IPS-20b (cell line): Measurements from ENCODE around the gene KCNS3.
"Not testable (repeated sequence)": the region's sequence is repeated elsewhere in the genome, so short reads cannot be mapped to it uniquely, and the experiment has no call there.

Experiments
- H3K27ac ChIP-seq: one replicate; pipeline ENCODE4 v1.5.1; 2013; ENCODE audit warnings: low read length
- H3K27me3 ChIP-seq: 2 replicates; pipeline ENCODE4 v1.6.1; 2013; ENCODE audit warnings: mild to moderate bottlenecking, low read length, inconsistent platforms; ENCODE audit not compliant: insufficient read depth
- H3K36me3 ChIP-seq: 2 replicates; pipeline ENCODE4 v1.6.1; 2013; ENCODE audit warnings: low read depth, mild to moderate bottlenecking, inconsistent platforms, low read length, moderate library complexity; ENCODE audit not compliant: insufficient read depth
- H3K4me1 ChIP-seq: 2 replicates; pipeline ENCODE4 v1.6.1; 2013; ENCODE audit warnings: mild to moderate bottlenecking, control low read depth, inconsistent platforms, low read length, moderate library complexity; ENCODE audit not compliant: insufficient read depth
- H3K4me3 ChIP-seq: 2 replicates; pipeline ENCODE4 v1.5.1; 2013; ENCODE audit warnings: mild to moderate bottlenecking, low read length, inconsistent platforms
- H3K9ac ChIP-seq: 2 replicates; pipeline ENCODE4 v1.6.1; 2013; ENCODE audit warnings: low read depth, mild to moderate bottlenecking, inconsistent platforms, low read length, moderate library complexity
- H3K9me3 ChIP-seq: 2 replicates; pipeline ENCODE4 v1.6.1; 2013; ENCODE audit warnings: mild to moderate bottlenecking, low read depth, low read length, inconsistent platforms; ENCODE audit not compliant: insufficient read depth

The KCNS3 gene

GRCh38 chr2:17950006-17950405 is 71.5 kb downstream of the KCNS3 start:
- no peaks in the 10 kb centered on the region for H3K27me3 ChIP-seq
- H3K27ac ChIP-seq: no peak overlapping the region
- H3K9me3 ChIP-seq: no peaks in the 10 kb centered on the region
- H3K4me1 ChIP-seq: no peaks in the 10 kb centered on the region
- no peak overlapping the region for H3K4me3 ChIP-seq
- H3K9ac ChIP-seq: no peak overlapping the region
- no peaks in the 10 kb centered on the region for H3K36me3 ChIP-seq

GRCh38 chr2:17951563-17951962 is 73.1 kb downstream of the KCNS3 start:
- Histone ChIP-seq H3K4me3 (no peak overlapping the region), H3K27ac (no peak overlapping the region), H3K27me3 (no peaks in the 10 kb centered on the region), H3K4me1 (no peaks in the 10 kb centered on the region), H3K9me3 (no peaks in the 10 kb centered on the region), H3K9ac (no peak overlapping the region), H3K36me3 (no peaks in the 10 kb centered on the region)

GRCh38 chr2:17958466-17959092 is 80.1 kb downstream of the KCNS3 start:
- Histone ChIP-seq H3K4me3 (no peak overlapping the region), H3K9ac (no peak overlapping the region), H3K4me1 (0 out of 2 replicates have a peak, but pooled peaks cover 2% of the 10 kb centered on the region), H3K27me3 (no peaks in the 10 kb centered on the region), H3K36me3 (no peaks in the 10 kb centered on the region), H3K9me3 (no peaks in the 10 kb centered on the region), H3K27ac (no peak overlapping the region)

GRCh38 chr2:17959356-17959755 is 80.9 kb downstream of the KCNS3 start:
- H3K4me3 ChIP-seq: no peak overlapping the region
- H3K9ac ChIP-seq: no peak overlapping the region
- no peaks in the 10 kb centered on the region for H3K36me3 ChIP-seq
- no peak overlapping the region for H3K27ac ChIP-seq
- H3K4me1 ChIP-seq: 0 out of 2 replicates have a peak, but pooled peaks cover 2% of the 10 kb centered on the region
- no peaks in the 10 kb centered on the region for H3K27me3 ChIP-seq
- H3K9me3 ChIP-seq: no peaks in the 10 kb centered on the region

DNA sequence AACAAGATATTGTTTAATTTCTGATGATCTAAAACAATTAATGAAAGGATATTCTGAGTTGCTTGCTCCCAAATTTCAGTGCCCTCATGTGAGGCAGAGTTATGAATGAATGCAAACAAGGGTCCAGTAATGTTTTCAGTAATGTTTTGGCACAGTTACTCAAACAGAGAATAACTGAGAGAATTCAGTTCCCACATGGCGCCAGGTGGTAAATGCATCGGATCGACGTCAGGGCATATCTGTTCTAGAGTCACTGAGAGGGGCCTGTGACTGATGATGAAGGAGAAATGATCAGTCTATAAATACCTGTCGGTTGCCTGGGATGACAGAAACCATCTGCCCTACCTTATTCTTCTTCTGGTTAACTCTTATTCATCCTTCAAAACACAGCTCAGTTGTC is 81.4 kb downstream of the KCNS3 start:
- Histone ChIP-seq H3K36me3 (no peaks in the 10 kb centered on the region), H3K9ac (no peak overlapping the region), H3K9me3 (no peaks in the 10 kb centered on the region), H3K4me3 (no peak overlapping the region), H3K27ac (no peak overlapping the region), H3K27me3 (no peaks in the 10 kb centered on the region), H3K4me1 (0 out of 2 replicates have a peak, but pooled peaks cover 2% of the 10 kb centered on the region)

- no peaks in the 10 kb centered on the region for H3K9me3 ChIP-seq
- no peaks in the 10 kb centered on the region for H3K36me3 ChIP-seq
- H3K27ac ChIP-seq: no peak overlapping the region
- no peak overlapping the region for H3K4me3 ChIP-seq
- H3K4me1 ChIP-seq: 0 out of 2 replicates have a peak, but pooled peaks cover 2% of the 10 kb centered on the region
- H3K27me3 ChIP-seq: no peaks in the 10 kb centered on the region
- no peak overlapping the region for H3K9ac ChIP-seq
Measured at GRCh38 chr2:17960925-17961324, 82.5 kb downstream of the KCNS3 start.

DNA sequence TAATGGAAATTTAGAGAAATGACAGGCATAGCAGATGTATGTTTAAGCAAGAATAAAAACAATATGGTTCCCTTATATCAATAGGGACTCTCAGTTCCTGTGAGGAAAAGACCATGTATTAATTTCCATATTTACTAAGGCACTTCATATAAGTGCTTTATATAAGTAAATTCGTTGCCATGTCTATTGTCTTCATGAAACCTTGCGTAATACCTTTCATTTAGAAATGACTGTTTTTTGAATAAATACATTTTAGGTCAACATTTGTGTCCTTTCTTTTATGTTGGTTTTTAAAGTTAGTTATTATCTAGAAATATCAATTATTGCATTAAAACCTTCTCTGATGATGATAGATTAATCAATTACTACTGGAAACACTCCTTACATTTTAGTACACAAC is 83.3 kb downstream of the KCNS3 start:
- H3K4me3 ChIP-seq: no peak overlapping the region

GRCh38 chr2:17962876-17963275 is 84.4 kb downstream of the KCNS3 start:
- Histone ChIP-seq H3K9me3 (no peaks in the 10 kb centered on the region), H3K36me3 (no peaks in the 10 kb centered on the region), H3K27ac (no peak overlapping the region), H3K9ac (no peak overlapping the region), H3K27me3 (no peaks in the 10 kb centered on the region), H3K4me1 (0 out of 2 replicates have a peak, but pooled peaks cover 2% of the 10 kb centered on the region), H3K4me3 (no peak overlapping the region)

More for the DNA sequence above, 83.3 kb downstream of the KCNS3 start:
- Histone ChIP-seq H3K36me3 (no peaks in the 10 kb centered on the region), H3K9ac (no peak overlapping the region), H3K27ac (no peak overlapping the region), H3K4me1 (0 out of 2 replicates have a peak, but pooled peaks cover 2% of the 10 kb centered on the region), H3K27me3 (no peaks in the 10 kb centered on the region), H3K9me3 (no peaks in the 10 kb centered on the region)

DNA sequence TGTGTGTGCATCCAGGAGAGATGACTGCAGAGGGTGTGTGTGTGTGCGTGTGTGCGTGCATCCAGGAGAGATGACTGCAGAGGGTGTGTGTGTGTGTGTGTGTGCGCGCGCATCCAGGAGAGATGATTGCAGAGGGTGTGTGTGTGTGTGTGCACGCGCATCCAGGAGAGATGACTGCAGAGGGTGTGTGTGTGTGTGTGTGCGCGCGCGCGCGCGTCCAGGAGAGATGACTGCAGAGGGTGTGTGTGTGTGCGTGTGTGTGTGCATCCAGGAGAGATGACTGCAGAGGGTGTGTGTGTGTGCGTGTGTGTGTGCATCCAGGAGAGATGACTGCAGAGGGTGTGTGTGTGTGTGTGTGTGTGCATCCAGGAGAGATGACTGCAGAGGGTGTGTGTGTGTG is 85.1 kb downstream of the KCNS3 start:
- H3K9ac ChIP-seq, H3K4me1 ChIP-seq, H3K27ac ChIP-seq, H3K36me3 ChIP-seq, H3K27me3 ChIP-seq, H3K9me3 ChIP-seq, H3K4me3 ChIP-seq: not testable (repeated sequence)

GRCh38 chr2:17965196-17965595 is 86.7 kb downstream of the KCNS3 start:
- Histone ChIP-seq H3K36me3 (no peaks in the 10 kb centered on the region), H3K9ac (no peak overlapping the region), H3K27me3 (no peaks in the 10 kb centered on the region), H3K4me1 (0 out of 2 replicates have a peak, but pooled peaks cover 2% of the 10 kb centered on the region), H3K9me3 (no peaks in the 10 kb centered on the region), H3K27ac (no peak overlapping the region), H3K4me3 (no peak overlapping the region)

DNA sequence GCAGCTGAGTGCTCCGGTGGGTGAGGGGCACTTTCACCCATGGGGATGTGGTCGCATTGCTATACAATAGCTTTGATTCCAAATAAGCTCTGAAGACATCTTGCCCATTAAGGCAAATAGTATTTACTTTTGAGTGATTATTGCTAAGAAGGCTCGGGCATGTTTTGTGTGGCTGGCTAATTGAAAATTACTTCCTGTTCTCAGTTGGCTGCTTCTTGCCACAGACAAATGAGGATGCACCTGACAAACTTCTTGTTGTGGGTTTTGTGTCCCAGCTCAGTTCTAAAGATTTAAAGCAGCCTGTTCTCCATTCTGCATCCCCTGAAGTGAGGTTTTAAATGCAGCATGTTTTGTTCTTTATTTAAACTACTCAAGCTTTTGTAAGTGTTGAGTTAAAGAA is 88.3 kb downstream of the KCNS3 start:
- H3K9me3 ChIP-seq: no peaks in the 10 kb centered on the region
- no peak overlapping the region for H3K4me3 ChIP-seq
- H3K36me3 ChIP-seq: no peaks in the 10 kb centered on the region
- H3K27ac ChIP-seq: no peak overlapping the region
- H3K27me3 ChIP-seq: no peaks in the 10 kb centered on the region
- 0 out of 2 replicates have a peak, but pooled peaks cover 2% of the 10 kb centered on the region for H3K4me1 ChIP-seq
- H3K9ac ChIP-seq: no peak overlapping the region

GRCh38 chr2:17969661-17970060 is 91.2 kb downstream of the KCNS3 start:
- no peaks in the 10 kb centered on the region for H3K36me3 ChIP-seq
- no peak overlapping the region for H3K9ac ChIP-seq
- no peak overlapping the region for H3K27ac ChIP-seq
- no peak overlapping the region for H3K4me3 ChIP-seq
- H3K4me1 ChIP-seq: no peaks in the 10 kb centered on the region
- H3K9me3 ChIP-seq: no peaks in the 10 kb centered on the region
- no peaks in the 10 kb centered on the region for H3K27me3 ChIP-seq
